ENCODE measurements around the gene SART3.
"Not testable (repeated sequence)": the region's sequence is repeated elsewhere in the genome, so short reads cannot be mapped to it uniquely, and the experiment has no call there.

Gene SART3

GRCh38 chr12:108596854-108597558 is 36.0 kb upstream of the SART3 start:
- Histone ChIP-seq H3K36me3 (ENCODE audit: control insufficient read depth, insufficient read depth, low read length) (no peaks in the 10 kb centered on the region), H3K9me3 (ENCODE audit: control insufficient read depth, low read length) (no peaks in the 10 kb centered on the region), H3K4me1 (ENCODE audit: control insufficient read depth, insufficient read depth, low read length, poor library complexity, severe bottlenecking) (peaks cover 13% of the 10 kb centered on the region), H3K4me3 (ENCODE audit: extremely low read depth, insufficient read depth, low read length, poor library complexity, severe bottlenecking) (no peak overlapping the region), H3K27ac (ENCODE audit: low read depth, low read length, severe bottlenecking) (no peak overlapping the region)
- WGBS, 2 experiments (ENCODE audit: insufficient coverage in 2 of 2) = 81 to 82% methylated on average over 6 of the region's 10 CpGs

- no peak overlapping the region for H3K4me3 ChIP-seq (ENCODE audit: extremely low read depth, insufficient read depth, low read length, poor library complexity, severe bottlenecking)
- 90 to 93% methylated on average over 11 to 16 of the region's 17 CpGs for WGBS, 2 experiments (ENCODE audit: insufficient coverage in 2 of 2)
- H3K27ac ChIP-seq (ENCODE audit: low read depth, low read length, severe bottlenecking) = no peak overlapping the region
- no peaks in the 10 kb centered on the region for H3K9me3 ChIP-seq (ENCODE audit: control insufficient read depth, low read length)
- H3K36me3 ChIP-seq (ENCODE audit: control insufficient read depth, insufficient read depth, low read length) = no peaks in the 10 kb centered on the region
- H3K4me1 ChIP-seq (ENCODE audit: control insufficient read depth, insufficient read depth, low read length, poor library complexity, severe bottlenecking) = peaks cover 13% of the 10 kb centered on the region
These were observed 35.0 kb upstream of the SART3 start for GRCh38 chr12:108595711-108596647.

- WGBS, 2 experiments (ENCODE audit: insufficient coverage in 2 of 2) = 94 to 95% methylated on average over 5 to 6 of the region's 7 CpGs
- Histone ChIP-seq H3K27ac (ENCODE audit: low read depth, low read length, severe bottlenecking) (no peak overlapping the region), H3K4me1 (ENCODE audit: control insufficient read depth, insufficient read depth, low read length, poor library complexity, severe bottlenecking) (peaks cover 13% of the 10 kb centered on the region), H3K4me3 (ENCODE audit: extremely low read depth, insufficient read depth, low read length, poor library complexity, severe bottlenecking) (no peak overlapping the region), H3K36me3 (ENCODE audit: control insufficient read depth, insufficient read depth, low read length) (no peaks in the 10 kb centered on the region), H3K9me3 (ENCODE audit: control insufficient read depth, low read length) (no peaks in the 10 kb centered on the region)
These were observed 34.2 kb upstream of the SART3 start for GRCh38 chr12:108594960-108595710.

GRCh38 chr12:108594323-108594903 is 33.4 kb upstream of the SART3 start:
- Histone ChIP-seq H3K27ac (ENCODE audit: low read depth, low read length, severe bottlenecking) (no peak overlapping the region), H3K36me3 (ENCODE audit: control insufficient read depth, insufficient read depth, low read length) (no peaks in the 10 kb centered on the region), H3K9me3 (ENCODE audit: control insufficient read depth, low read length) (no peaks in the 10 kb centered on the region), H3K4me3 (ENCODE audit: extremely low read depth, insufficient read depth, low read length, poor library complexity, severe bottlenecking) (no peak overlapping the region), H3K4me1 (ENCODE audit: control insufficient read depth, insufficient read depth, low read length, poor library complexity, severe bottlenecking) (peaks cover 21% of the 10 kb centered on the region)
- WGBS, 2 experiments (ENCODE audit: insufficient coverage in 2 of 2) = 100% methylated on average over 1 to 3 of the region's 10 CpGs

GRCh38 chr12:108592033-108592909 is 31.3 kb upstream of the SART3 start:
- Histone ChIP-seq H3K27ac (ENCODE audit: low read depth, low read length, severe bottlenecking) (no peak overlapping the region), H3K4me1 (ENCODE audit: control insufficient read depth, insufficient read depth, low read length, poor library complexity, severe bottlenecking) (peaks cover 22% of the 10 kb centered on the region), H3K4me3 (ENCODE audit: extremely low read depth, insufficient read depth, low read length, poor library complexity, severe bottlenecking) (no peak overlapping the region), H3K9me3 (ENCODE audit: control insufficient read depth, low read length) (no peaks in the 10 kb centered on the region), H3K36me3 (ENCODE audit: control insufficient read depth, insufficient read depth, low read length) (no peaks in the 10 kb centered on the region)
- WGBS, 2 experiments (ENCODE audit: insufficient coverage in 2 of 2) = 94 to 95% methylated on average over 11 of the region's 25 CpGs

- no peak overlapping the region for H3K27ac ChIP-seq (ENCODE audit: low read depth, low read length, severe bottlenecking)
- no peak overlapping the region for H3K4me3 ChIP-seq (ENCODE audit: extremely low read depth, insufficient read depth, low read length, poor library complexity, severe bottlenecking)
- no peaks in the 10 kb centered on the region for H3K36me3 ChIP-seq (ENCODE audit: control insufficient read depth, insufficient read depth, low read length)
- WGBS, 2 experiments (ENCODE audit: insufficient coverage in 2 of 2) = 90 to 91% methylated on average over 18 to 20 of the region's 22 CpGs
- peaks cover 18% of the 10 kb centered on the region for H3K4me1 ChIP-seq (ENCODE audit: control insufficient read depth, insufficient read depth, low read length, poor library complexity, severe bottlenecking)
- H3K9me3 ChIP-seq (ENCODE audit: control insufficient read depth, low read length) = no peaks in the 10 kb centered on the region
These were observed 30.5 kb upstream of the SART3 start for GRCh38 chr12:108591267-108591980.

GRCh38 chr12:108590463-108590862 is 29.5 kb upstream of the SART3 start:
- not testable (repeated sequence) for H3K27ac ChIP-seq (ENCODE audit: low read depth, low read length, severe bottlenecking)
- 97 to 99% methylated on average over 9 of the region's 9 CpGs for WGBS, 2 experiments (ENCODE audit: insufficient coverage in 2 of 2)

GRCh38 chr12:108589840-108590229 is 28.9 kb upstream of the SART3 start:
- H3K27ac ChIP-seq (ENCODE audit: low read depth, low read length, severe bottlenecking) = no peak overlapping the region
- H3K4me1 ChIP-seq (ENCODE audit: control insufficient read depth, insufficient read depth, low read length, poor library complexity, severe bottlenecking) = peaks cover 18% of the 10 kb centered on the region
- no peak overlapping the region for H3K4me3 ChIP-seq (ENCODE audit: extremely low read depth, insufficient read depth, low read length, poor library complexity, severe bottlenecking)
- H3K9me3 ChIP-seq (ENCODE audit: control insufficient read depth, low read length) = no peaks in the 10 kb centered on the region
- no peaks in the 10 kb centered on the region for H3K36me3 ChIP-seq (ENCODE audit: control insufficient read depth, insufficient read depth, low read length)
- WGBS, 2 experiments (ENCODE audit: insufficient coverage in 2 of 2) = 76 to 80% methylated on average over 6 of the region's 7 CpGs

More at GRCh38 chr12:108590463-108590862, 29.5 kb upstream of the SART3 start:
- H3K36me3 ChIP-seq (ENCODE audit: control insufficient read depth, insufficient read depth, low read length); H3K9me3 ChIP-seq (ENCODE audit: control insufficient read depth, low read length); H3K4me3 ChIP-seq (ENCODE audit: extremely low read depth, insufficient read depth, low read length, poor library complexity, severe bottlenecking): not testable (repeated sequence)
- peaks cover 18% of the 10 kb centered on the region for H3K4me1 ChIP-seq (ENCODE audit: control insufficient read depth, insufficient read depth, low read length, poor library complexity, severe bottlenecking)

- no peak overlapping the region for H3K4me3 ChIP-seq (ENCODE audit: extremely low read depth, insufficient read depth, low read length, poor library complexity, severe bottlenecking)
- no peak overlapping the region for H3K27ac ChIP-seq (ENCODE audit: low read depth, low read length, severe bottlenecking)
- H3K36me3 ChIP-seq (ENCODE audit: control insufficient read depth, insufficient read depth, low read length) = no peaks in the 10 kb centered on the region
- H3K4me1 ChIP-seq (ENCODE audit: control insufficient read depth, insufficient read depth, low read length, poor library complexity, severe bottlenecking) = peaks cover 18% of the 10 kb centered on the region
- no peaks in the 10 kb centered on the region for H3K9me3 ChIP-seq (ENCODE audit: control insufficient read depth, low read length)
- 49 to 59% methylated on average over 8 to 12 of the region's 15 CpGs for WGBS, 2 experiments (ENCODE audit: insufficient coverage in 2 of 2)
These were observed 28.3 kb upstream of the SART3 start for GRCh38 chr12:108589028-108589839.
